Ecto neural progenitor cell (in vitro differentiated cells): ENCODE data around the gene ALDH18A1.

Source experiments
- DNase-seq: peaks from one replicate; pipeline ENCODE4 v3.0.0-alpha.2; 2018; ENCODE audit warnings: low spot score

ALDH18A1 gene

GRCh38 chr10:95578619-95579018 lies 77.9 kb downstream of the ALDH18A1 start:
- DNase-seq = no peak

GRCh38 chr10:95574649-95575365 lies 81.7 kb downstream of the ALDH18A1 start:
- no peak for DNase-seq

- DNase-seq = no peak
These were observed 82.4 kb downstream of the ALDH18A1 start for GRCh38 chr10:95573964-95574604.

- no peak for DNase-seq
These were observed 83.0 kb downstream of the ALDH18A1 start for GRCh38 chr10:95573527-95573926.

GRCh38 chr10:95572131-95572820 lies 84.2 kb downstream of the ALDH18A1 start:
- no peak for DNase-seq

- DNase-seq = no peak
These were observed 85.1 kb downstream of the ALDH18A1 start for GRCh38 chr10:95571390-95571789.

- DNase-seq = no peak
These were observed 87.1 kb downstream of the ALDH18A1 start for GRCh38 chr10:95569368-95569767.

- no peak for DNase-seq
These were observed 88.4 kb downstream of the ALDH18A1 start for GRCh38 chr10:95567903-95568630.

- no peak for DNase-seq
These were observed 90.4 kb downstream of the ALDH18A1 start for GRCh38 chr10:95566136-95566535.

GRCh38 chr10:95565336-95565735 lies 91.2 kb downstream of the ALDH18A1 start:
- no peak for DNase-seq

GRCh38 chr10:95564291-95564690 lies 92.2 kb downstream of the ALDH18A1 start:
- DNase-seq = no peak

GRCh38 chr10:95562341-95562965 lies 94.1 kb downstream of the ALDH18A1 start:
- DNase-seq = no peak

- DNase-seq = no peak
These were observed 94.7 kb downstream of the ALDH18A1 start for GRCh38 chr10:95561864-95562177.

GRCh38 chr10:95561177-95561863 lies 95.2 kb downstream of the ALDH18A1 start, which contains the start of gene SORBS1:
TSS of gene SORBS1 (minus strand) at chr10:95561371. CDS start at chr10:95441135, 120,236 bp downstream.
- peak; percentile 98 for DNase-seq

- peak; percentile 66 for DNase-seq
These were observed 96.0 kb downstream of the ALDH18A1 start for GRCh38 chr10:95560278-95561176.

- no peak for DNase-seq
These were observed 96.6 kb downstream of the ALDH18A1 start for GRCh38 chr10:95559896-95560277.

GRCh38 chr10:95559471-95559870 lies 97.0 kb downstream of the ALDH18A1 start:
- DNase-seq = peak; percentile 68

GRCh38 chr10:95558593-95559320 lies 97.8 kb downstream of the ALDH18A1 start:
- DNase-seq = no peak

- no peak for DNase-seq
These were observed 99.3 kb downstream of the ALDH18A1 start for GRCh38 chr10:95556994-95557767.
